GM23338 (cell line): ENCODE measurements around the gene ERRFI1. TPM values are rescaled to one million over a fixed set of nuclear protein-coding genes. Genes with fewer than 3 reads are reported as not detected.

Experiments used
- ATAC-seq: fragments of 200-7000 bp; cut with Tn5 transposase; 3 replicates; pipeline ENCODE4 v1.9.1; 2020
- DNase-seq: peaks from one replicate; pipeline ENCODE4 v3.0.0-alpha.2; 2015; ENCODE audit warnings: low spot score
- H2AFZ ChIP-seq: fragments of 200-600 bp; sonication (generic); 2 replicates; pipeline ENCODE4 v1.8.0; 2016; ENCODE audit warnings: antibody characterized with exemption, mild to moderate bottlenecking, moderate library complexity
- H3F3A ChIP-seq: fragments of 200-600 bp; sonication (generic); replicated peaks from 2 replicates; pipeline ENCODE4 v1.8.0; 2017; ENCODE audit warnings: antibody characterized with exemption, mixed run types, low read depth
- H3K27ac ChIP-seq: fragments of 200-600 bp; sonication (generic); 2 replicates; pipeline ENCODE4 v1.6.1; 2016; ENCODE audit warnings: low read depth
- H3K27me3 ChIP-seq: fragments of 200-600 bp; sonication (generic); 2 replicates; pipeline ENCODE4 v1.8.0; 2016; ENCODE audit warnings: mild to moderate bottlenecking, mixed run types, moderate library complexity; ENCODE audit not compliant: insufficient read depth
- H3K36me3 ChIP-seq: fragments of 200-600 bp; sonication (generic); 2 replicates; pipeline ENCODE4 v1.8.0; 2016; ENCODE audit warnings: mild to moderate bottlenecking; ENCODE audit not compliant: insufficient read depth
- H3K4me1 ChIP-seq: fragments of 200-600 bp; sonication (generic); 2 replicates; pipeline ENCODE4 v1.8.0; 2016; ENCODE audit warnings: mild to moderate bottlenecking, moderate library complexity; ENCODE audit not compliant: insufficient read depth
- H3K4me2 ChIP-seq: fragments of 200-600 bp; sonication (generic); 2 replicates; pipeline ENCODE4 v1.7.1; 2017; ENCODE audit warnings: mixed run types
- H3K4me3 ChIP-seq: fragments of 200-600 bp; sonication (generic); 2 replicates; pipeline ENCODE4 v1.6.1; 2016; ENCODE audit warnings: mixed run types
- H3K79me2 ChIP-seq: fragments of 200-600 bp; sonication (generic); replicated peaks from 2 replicates; pipeline ENCODE4 v1.8.0; 2017; ENCODE audit warnings: mild to moderate bottlenecking; ENCODE audit not compliant: insufficient read depth
- H3K9me2 ChIP-seq: fragments of 200-600 bp; sonication (generic); 2 replicates; pipeline ENCODE4 v1.8.0; 2017; ENCODE audit not compliant: insufficient read depth
- H4K20me1 ChIP-seq: fragments of 200-600 bp; sonication (generic); replicated peaks from 2 replicates; pipeline ENCODE4 v1.8.0; 2017; ENCODE audit warnings: mild to moderate bottlenecking; ENCODE audit not compliant: insufficient read depth
- H3K27ac Mint-ChIP-seq: 2 replicates; pipeline ENCODE4 v1.8.0; 2020; ENCODE audit warnings: inconsistent platforms, mild to moderate bottlenecking, moderate library complexity, mixed read lengths
- H3K27me3 Mint-ChIP-seq: 3 replicates; pipeline ENCODE4 v1.8.0; 2022; ENCODE audit warnings: low read depth, mild to moderate bottlenecking, moderate library complexity, mixed read lengths, inconsistent platforms; ENCODE audit not compliant: insufficient read depth, poor library complexity
- H3K36me3 Mint-ChIP-seq: 3 replicates; pipeline ENCODE4 v1.8.0; 2021; ENCODE audit warnings: low read depth, mild to moderate bottlenecking, inconsistent platforms, moderate library complexity, mixed read lengths
- H3K4me1 Mint-ChIP-seq: 3 replicates; pipeline ENCODE4 v1.8.0; 2020; ENCODE audit warnings: mild to moderate bottlenecking, inconsistent platforms, mixed read lengths
- H3K4me3 Mint-ChIP-seq: 3 replicates; pipeline ENCODE4 v1.8.0; 2021; ENCODE audit warnings: moderate library complexity, mild to moderate bottlenecking, inconsistent platforms, mixed read lengths
- H3K9me3 Mint-ChIP-seq: 3 replicates; pipeline ENCODE4 v1.8.0; 2020; ENCODE audit warnings: moderate library complexity, mild to moderate bottlenecking, inconsistent platforms, mixed read lengths
- EZH2 ChIP-seq: fragments of 200-600 bp; sonication (generic); IDR thresholded peaks from one replicate; pipeline ENCODE4 v1.8.0; 2017; ENCODE audit warnings: antibody characterized with exemption, mild to moderate bottlenecking, low read depth; ENCODE audit not compliant: unreplicated experiment
- EZH2phosphoT487 ChIP-seq: fragments of 200-600 bp; sonication (generic); IDR thresholded peaks from one replicate; pipeline ENCODE4 v1.8.1; 2018; ENCODE audit warnings: antibody characterized with exemption; ENCODE audit not compliant: unreplicated experiment
- JUNB ChIP-seq: IDR thresholded peaks from one replicate; pipeline ENCODE4 v1.6.1; 2016; ENCODE audit warnings: antibody characterized with exemption; ENCODE audit not compliant: unreplicated experiment
- ZNF331 ChIP-seq: fragments of 250-450 bp; sonication (Bioruptor Pico); IDR thresholded peaks from 2 replicates; pipeline ENCODE4 v1.5.0; 2020; ENCODE audit warnings: low read depth, mild to moderate bottlenecking, moderate library complexity
- polyA plus RNA-seq: library from polyadenylated mRNA; unstranded; fragments of >200 nt; fragmentation: Nextera tagmentation; extraction: Ambion mirVana; gene quantifications from 2 replicates; pipeline ENCODE4 v1.2.1, GENCODE V29; 2016
- total RNA-seq: library from RNA; depleted of rRNA; stranded (reverse); fragments of >200 nt; shearing (Covaris generic); gene quantifications from 2 replicates; pipeline ENCODE4 v1.2.3, GENCODE V29; 2014
- TF ChIP-seq, protein P1 (sequence below): IDR thresholded peaks from 2 replicates; pipeline ENCODE4 v1.6.1; 2016; ENCODE audit warnings: antibody characterized with exemption
- TF ChIP-seq, protein P2 (sequence below), 2 experiments: fragments of 200-600 bp in 1 of 2; sonication (generic) in 1 of 2; conservative IDR thresholded peaks; 2 replicates each; pipeline versions ENCODE4 v1.5.1 to v1.6.1; 2016 to 2017; ENCODE audit warnings: antibody characterized with exemption in 2 of 2, low read depth in 2 of 2, mild to moderate bottlenecking in 2 of 2, moderate library complexity in 1 of 2
- TF ChIP-seq, protein P3 (sequence below): IDR thresholded peaks from one replicate; pipeline ENCODE4 v1.6.1; 2018; ENCODE audit warnings: antibody characterized with exemption; ENCODE audit not compliant: unreplicated experiment

ERRFI1 gene
- total and polyA plus RNA-seq, 2 experiments from 2014 or later = 22.9 to 59.8 TPM

DNA sequence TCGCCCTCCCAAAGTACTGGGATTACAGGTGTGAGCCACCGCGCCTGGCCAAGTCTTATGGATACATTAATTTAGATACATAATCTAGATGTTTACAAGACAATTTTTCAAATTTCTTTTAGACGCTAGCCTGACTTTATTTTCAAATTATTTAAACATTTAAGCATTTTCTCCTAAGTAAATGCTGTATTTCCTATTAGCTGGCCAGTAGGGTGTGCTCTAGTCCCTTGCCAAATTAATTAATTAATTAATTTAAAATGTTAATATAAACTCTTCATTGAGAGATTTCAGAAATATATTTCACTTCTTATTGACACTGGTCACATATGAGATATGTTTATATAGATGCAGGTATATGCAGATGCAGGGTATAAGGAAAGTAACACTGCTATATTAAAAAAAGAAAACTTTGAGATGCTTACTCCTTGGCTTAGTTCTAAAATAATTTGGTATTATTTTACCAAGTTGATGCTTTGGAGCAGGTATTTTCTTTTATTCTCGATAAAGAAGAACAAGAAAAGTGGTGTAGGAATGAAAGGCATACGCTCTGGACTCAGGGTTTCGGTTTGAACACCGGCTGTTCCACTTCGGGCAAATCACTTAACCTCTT is 5.2 kb upstream of the ERRFI1 start:
- Mint-ChIP-seq H3K36me3 (no peaks in the 10 kb centered on the region), H3K4me3 (no peak overlapping the region), H3K9me3 (no peaks in the 10 kb centered on the region; the same call in 2 of the 3 replicates), H3K4me1 (peaks cover 21% of the 10 kb centered on the region), H3K27me3 (peaks cover 12% of the 10 kb centered on the region), H3K27ac (no peak overlapping the region)
- DNase-seq = peak; percentile 49
- no peak for ATAC-seq
- H3K9me2 ChIP-seq = no peaks in the 10 kb centered on the region
- H3F3A ChIP-seq = no peaks in the 10 kb centered on the region; the same call in 1 of the 2 replicates
- no peaks in the 10 kb centered on the region for H3K79me2 ChIP-seq
- no peak overlapping the region for H3K27ac ChIP-seq
- no peaks in the 10 kb centered on the region for H3K36me3 ChIP-seq
- no peaks in the 10 kb centered on the region for H3K27me3 ChIP-seq
- H3K4me3 ChIP-seq = no peak overlapping the region
- TF ChIP-seq, protein P1, sequence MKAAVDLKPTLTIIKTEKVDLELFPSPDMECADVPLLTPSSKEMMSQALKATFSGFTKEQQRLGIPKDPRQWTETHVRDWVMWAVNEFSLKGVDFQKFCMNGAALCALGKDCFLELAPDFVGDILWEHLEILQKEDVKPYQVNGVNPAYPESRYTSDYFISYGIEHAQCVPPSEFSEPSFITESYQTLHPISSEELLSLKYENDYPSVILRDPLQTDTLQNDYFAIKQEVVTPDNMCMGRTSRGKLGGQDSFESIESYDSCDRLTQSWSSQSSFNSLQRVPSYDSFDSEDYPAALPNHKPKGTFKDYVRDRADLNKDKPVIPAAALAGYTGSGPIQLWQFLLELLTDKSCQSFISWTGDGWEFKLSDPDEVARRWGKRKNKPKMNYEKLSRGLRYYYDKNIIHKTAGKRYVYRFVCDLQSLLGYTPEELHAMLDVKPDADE = no peak
- TF ChIP-seq, protein P2, sequence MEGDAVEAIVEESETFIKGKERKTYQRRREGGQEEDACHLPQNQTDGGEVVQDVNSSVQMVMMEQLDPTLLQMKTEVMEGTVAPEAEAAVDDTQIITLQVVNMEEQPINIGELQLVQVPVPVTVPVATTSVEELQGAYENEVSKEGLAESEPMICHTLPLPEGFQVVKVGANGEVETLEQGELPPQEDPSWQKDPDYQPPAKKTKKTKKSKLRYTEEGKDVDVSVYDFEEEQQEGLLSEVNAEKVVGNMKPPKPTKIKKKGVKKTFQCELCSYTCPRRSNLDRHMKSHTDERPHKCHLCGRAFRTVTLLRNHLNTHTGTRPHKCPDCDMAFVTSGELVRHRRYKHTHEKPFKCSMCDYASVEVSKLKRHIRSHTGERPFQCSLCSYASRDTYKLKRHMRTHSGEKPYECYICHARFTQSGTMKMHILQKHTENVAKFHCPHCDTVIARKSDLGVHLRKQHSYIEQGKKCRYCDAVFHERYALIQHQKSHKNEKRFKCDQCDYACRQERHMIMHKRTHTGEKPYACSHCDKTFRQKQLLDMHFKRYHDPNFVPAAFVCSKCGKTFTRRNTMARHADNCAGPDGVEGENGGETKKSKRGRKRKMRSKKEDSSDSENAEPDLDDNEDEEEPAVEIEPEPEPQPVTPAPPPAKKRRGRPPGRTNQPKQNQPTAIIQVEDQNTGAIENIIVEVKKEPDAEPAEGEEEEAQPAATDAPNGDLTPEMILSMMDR (conservative IDR thresholded peaks at IDR 0.05; ENCODE audit: low read depth in 2 of 2) = peak in 1 of 2 experiments; percentile 80
- H2AFZ ChIP-seq = no peak overlapping the region
- H3K4me1 ChIP-seq = peaks cover 28% of the 10 kb centered on the region
- no peak overlapping the region for H3K4me2 ChIP-seq
- H4K20me1 ChIP-seq = no peaks in the 10 kb centered on the region

- no peak overlapping the region for H3K27ac Mint-ChIP-seq
Measured at GRCh38 chr1:8028571-8028910, 2.4 kb upstream of the ERRFI1 start.

More at GRCh38 chr1:8028571-8028910, 2.4 kb upstream of the ERRFI1 start:
- Histone ChIP-seq H2AFZ (no peak overlapping the region), H3K4me1 (peaks cover 40% of the 10 kb centered on the region), H3K27me3 (no peaks in the 10 kb centered on the region), H3K79me2 (peaks cover 23% of the 10 kb centered on the region), H3K4me2 (peak overlapping the region; percentile 94), H3K9me2 (no peaks in the 10 kb centered on the region), H3F3A (no peaks in the 10 kb centered on the region; the same call in 1 of the 2 replicates), H3K27ac (peak overlapping the region; percentile 58; the same call in 1 of the 2 replicates), H3K4me3 (no peak overlapping the region), H4K20me1 (peaks cover 16% of the 10 kb centered on the region), H3K36me3 (no peaks in the 10 kb centered on the region)
- Mint-ChIP-seq H3K4me3 (no peak overlapping the region), H3K27me3 (peaks cover 19% of the 10 kb centered on the region), H3K9me3 (peaks cover 4% of the 10 kb centered on the region; the same call in 2 of the 3 replicates), H3K4me1 (peaks cover 31% of the 10 kb centered on the region), H3K36me3 (peaks cover 5% of the 10 kb centered on the region; the same call in 2 of the 3 replicates)
- no peak for ATAC-seq
- TF ChIP-seq, protein P3, sequence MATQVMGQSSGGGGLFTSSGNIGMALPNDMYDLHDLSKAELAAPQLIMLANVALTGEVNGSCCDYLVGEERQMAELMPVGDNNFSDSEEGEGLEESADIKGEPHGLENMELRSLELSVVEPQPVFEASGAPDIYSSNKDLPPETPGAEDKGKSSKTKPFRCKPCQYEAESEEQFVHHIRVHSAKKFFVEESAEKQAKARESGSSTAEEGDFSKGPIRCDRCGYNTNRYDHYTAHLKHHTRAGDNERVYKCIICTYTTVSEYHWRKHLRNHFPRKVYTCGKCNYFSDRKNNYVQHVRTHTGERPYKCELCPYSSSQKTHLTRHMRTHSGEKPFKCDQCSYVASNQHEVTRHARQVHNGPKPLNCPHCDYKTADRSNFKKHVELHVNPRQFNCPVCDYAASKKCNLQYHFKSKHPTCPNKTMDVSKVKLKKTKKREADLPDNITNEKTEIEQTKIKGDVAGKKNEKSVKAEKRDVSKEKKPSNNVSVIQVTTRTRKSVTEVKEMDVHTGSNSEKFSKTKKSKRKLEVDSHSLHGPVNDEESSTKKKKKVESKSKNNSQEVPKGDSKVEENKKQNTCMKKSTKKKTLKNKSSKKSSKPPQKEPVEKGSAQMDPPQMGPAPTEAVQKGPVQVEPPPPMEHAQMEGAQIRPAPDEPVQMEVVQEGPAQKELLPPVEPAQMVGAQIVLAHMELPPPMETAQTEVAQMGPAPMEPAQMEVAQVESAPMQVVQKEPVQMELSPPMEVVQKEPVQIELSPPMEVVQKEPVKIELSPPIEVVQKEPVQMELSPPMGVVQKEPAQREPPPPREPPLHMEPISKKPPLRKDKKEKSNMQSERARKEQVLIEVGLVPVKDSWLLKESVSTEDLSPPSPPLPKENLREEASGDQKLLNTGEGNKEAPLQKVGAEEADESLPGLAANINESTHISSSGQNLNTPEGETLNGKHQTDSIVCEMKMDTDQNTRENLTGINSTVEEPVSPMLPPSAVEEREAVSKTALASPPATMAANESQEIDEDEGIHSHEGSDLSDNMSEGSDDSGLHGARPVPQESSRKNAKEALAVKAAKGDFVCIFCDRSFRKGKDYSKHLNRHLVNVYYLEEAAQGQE = no peak
- TF ChIP-seq EZH2phosphoT487 = no peak
- TF ChIP-seq JUNB = no peak
- no peak for TF ChIP-seq ZNF331 (CRISPR knock-in tag)
- no peak for TF ChIP-seq EZH2
- DNase-seq = no peak
